GM21360 (cell line): ENCODE data around the gene IAPP.
"Not testable (repeated sequence)": the region's sequence is repeated elsewhere in the genome, so short reads cannot be mapped to it uniquely, and the experiment has no call there.

Experiments
- ATAC-seq: cut with Tn5 transposase; IDR thresholded peaks from one replicate; pipeline ENCODE4 v1.9.1; 2021; ENCODE audit warnings: mild to moderate bottlenecking, moderate library complexity; ENCODE audit not compliant: unreplicated experiment

IAPP gene

DNA sequence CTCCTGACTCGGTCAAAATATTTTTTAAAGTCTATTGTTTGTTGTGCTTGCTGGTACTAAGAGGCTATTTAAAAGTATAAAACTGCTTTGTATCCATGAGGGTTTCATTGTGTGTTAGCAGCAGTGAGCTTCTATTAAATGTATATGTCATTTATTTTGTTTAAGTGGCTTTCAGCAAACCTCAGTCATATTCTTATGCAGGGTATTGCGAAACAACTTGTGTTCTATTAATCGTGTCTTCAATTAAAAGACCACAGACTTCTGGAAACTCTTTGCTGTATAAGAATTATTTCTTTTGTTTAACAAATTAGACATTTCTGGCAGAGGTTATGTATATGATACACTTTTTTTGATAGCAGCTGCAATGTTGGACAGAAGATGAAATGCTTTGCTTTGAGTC, 6.5 kb downstream of the IAPP start:
- no peak for ATAC-seq

- ATAC-seq: not testable (repeated sequence)
These were observed 8.6 kb downstream of the IAPP start for GRCh38 chr12:21381320-21381719.

DNA sequence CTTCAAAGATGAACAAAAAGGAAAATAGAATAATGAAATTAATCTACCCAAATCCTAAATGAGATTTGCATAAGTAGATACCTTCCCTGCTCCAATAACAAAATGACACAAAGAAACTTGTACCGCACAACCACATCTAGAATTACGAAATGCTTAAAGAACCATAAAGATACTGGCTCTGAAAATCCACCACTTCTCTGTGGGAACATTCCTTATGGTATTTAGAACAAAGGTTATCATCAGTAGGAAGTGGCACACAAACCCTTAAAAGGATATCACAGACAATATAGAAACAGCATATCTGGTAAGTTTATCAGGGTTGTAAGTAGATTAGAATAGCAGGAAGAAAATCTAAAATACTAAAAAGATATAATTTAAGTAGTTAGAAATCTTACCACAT, 11.6 kb downstream of the IAPP start:
- ATAC-seq: no peak

DNA sequence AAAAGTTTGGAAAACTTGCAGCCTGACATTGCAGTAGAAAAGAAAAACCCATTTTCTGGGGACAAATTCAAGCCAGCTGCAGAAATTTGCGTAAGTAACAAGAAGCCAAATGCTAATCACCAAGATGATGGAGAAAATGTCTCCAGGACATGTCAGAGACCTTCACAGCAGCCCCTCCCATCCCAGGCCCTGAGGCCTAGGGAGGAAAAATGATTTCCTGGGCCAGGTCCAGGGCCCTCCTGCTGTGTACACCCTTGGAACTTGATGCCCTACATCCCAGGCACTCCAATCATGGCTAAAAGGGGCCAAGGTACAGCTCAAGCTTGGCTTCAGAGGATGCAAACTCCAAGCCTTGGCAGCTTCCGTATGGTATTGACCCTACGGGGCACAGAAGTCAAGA, 14.5 kb downstream of the IAPP start:
- no peak for ATAC-seq

DNA sequence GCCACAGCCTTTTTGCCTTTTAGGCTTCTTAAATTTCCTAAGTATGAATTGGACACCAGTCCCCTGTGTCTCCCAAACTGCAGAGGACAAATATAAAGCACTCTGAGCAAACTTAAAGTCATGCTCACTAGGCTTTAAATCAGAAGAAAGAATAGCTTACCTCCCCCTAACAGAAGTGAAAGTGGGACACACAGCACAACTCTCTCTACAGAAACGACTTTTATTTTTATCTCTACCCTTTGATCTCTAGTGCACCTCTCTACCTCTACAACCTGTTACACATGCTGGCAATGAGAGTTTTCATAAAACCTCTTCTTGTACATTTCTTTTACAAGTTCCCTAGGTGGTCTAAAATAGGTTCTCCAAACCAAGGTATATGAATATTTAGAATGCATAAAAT, 19.7 kb downstream of the IAPP start:
- ATAC-seq: no peak

GRCh38 chr12:21394828-21395626, 22.3 kb downstream of the IAPP start:
- ATAC-seq: not testable (repeated sequence)

DNA sequence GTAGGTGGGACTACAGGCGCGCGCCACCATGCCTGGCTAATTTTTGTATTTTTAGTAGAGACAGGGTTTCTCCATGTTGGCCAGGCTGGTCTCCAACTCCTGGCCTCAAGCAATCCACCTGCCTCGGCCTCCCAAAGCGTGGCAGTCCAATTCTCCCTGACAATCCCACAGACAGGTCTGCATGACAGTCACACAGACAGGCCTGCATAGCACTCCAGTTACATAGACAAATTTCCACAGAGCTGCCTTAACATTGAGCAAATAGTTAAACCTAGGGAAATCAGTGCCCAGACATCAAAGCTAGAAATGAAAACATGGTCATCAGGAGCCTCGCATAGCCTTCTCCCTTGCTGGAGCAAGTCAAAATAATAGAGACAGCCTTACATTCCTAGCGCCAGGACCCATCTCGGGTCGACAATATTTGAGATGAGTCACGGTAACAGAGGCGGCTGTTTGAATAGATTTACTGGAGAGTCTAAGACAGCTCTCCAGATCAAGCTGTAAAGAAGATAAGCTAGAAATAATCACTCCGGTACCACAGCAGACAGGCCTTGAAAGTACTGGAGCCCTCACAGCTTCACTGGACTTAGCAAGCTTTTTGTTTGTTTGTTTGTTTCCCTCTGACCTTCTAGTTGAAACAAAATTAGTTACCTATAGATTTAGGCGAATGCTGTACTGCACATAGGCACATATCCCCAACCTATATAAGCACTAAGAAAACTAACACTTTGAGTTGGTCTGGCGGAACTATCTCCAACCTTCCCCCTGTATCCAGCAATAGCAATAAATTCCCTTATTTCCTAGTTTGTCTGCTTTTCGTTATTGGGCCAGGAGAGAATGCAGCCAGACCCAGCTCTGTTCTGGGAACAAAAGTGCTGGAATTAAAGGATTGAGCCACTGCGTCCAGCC, 40.9 kb downstream of the IAPP start:
- no peak for ATAC-seq

DNA sequence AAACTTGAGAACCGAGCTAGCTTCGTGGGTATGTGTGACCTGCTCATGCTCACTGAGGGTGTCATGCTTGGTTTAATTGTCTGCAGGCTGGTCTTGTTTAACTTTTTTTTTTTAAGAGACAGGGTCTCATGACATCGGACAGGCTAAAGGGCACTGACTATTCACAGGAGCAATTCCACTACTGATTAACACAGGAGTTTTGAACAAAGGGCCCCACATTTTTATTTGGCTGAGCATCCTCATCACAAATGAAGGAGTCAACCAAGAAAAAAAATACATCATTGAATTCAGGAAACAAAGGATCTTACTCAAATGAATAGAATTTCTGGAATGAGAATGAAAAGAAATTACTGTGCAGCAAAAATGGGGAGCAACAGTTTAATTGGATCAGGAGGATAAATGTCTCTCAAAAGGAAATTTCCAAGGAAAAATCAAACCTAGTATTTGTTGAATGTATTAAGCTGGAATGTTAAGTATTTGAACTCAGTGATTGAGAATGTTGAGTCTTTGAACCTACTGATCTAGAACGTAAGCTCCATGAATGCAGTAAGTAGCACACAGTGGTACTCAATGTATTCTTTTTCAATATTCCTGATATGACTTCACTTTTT, 43.9 kb downstream of the IAPP start:
- ATAC-seq: no peak

- ATAC-seq: not testable (repeated sequence)
These were observed 45.7 kb downstream of the IAPP start for GRCh38 chr12:21418398-21418797.

DNA sequence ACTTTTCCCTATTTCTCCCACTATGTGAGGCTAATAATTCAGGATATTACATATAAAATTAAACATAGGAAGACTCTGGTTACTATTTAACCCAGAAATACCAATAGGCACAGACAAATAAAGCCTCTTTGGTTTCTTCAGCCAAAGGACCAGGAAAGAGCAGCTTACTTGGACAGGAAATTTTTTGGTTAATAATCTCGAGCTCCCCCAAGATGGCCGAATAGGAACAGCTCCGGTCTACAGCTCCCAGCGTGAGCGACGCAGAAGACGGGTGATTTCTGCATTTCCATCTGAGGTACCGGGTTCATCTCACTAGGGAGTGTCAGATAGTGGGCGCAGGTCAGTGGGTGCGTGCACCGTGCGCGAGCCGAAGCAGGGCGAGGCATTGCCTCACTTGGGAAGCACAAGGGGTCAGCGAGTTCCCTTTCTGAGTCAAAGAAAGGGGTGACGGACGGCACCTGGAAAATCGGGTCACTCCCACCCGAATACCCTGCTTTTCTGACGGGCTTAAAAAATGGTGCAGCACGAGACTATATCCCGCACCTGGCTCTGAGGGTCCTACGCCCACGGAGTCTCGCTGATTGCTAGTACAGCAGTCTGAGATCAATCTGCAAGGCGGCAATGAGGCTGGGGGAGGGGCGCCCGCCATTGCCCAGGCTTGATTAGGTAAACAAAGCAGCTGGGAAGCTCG, 46.5 kb downstream of the IAPP start:
- not testable (repeated sequence) for ATAC-seq

DNA sequence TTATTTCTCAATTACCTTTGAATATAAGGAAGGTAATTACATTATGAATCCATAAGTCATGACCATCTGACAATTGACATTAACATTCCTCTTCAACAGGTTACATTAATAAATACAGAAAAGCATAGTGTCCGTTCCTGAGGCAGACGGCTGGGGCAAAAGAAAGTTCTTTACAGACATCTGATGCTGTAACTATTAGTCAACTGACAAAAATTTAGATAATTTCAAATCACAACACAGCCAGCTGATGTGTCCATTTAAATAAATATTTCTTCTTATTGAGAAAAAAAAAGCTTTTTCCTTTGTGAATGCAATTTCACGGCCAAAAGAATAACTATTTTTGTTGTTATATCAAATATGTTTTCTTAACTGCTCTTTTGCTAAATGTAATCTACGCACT, 55.5 kb downstream of the IAPP start:
- no peak for ATAC-seq
